Left colon (tissue), 2 donors: ENCODE measurements around the gene PUS10. TPM values are rescaled to one million over a fixed set of nuclear protein-coding genes. Genes with fewer than 3 reads are reported as not detected.

Experiments used
- ATAC-seq: fragments of 200-7000 bp; cut with Tn5 transposase; one replicate; pipeline ENCODE4 v1.9.1; 2020; ENCODE audit warnings: mild to moderate bottlenecking, moderate library complexity
- DNase-seq, 2 donors: peaks; one replicate each; pipeline ENCODE4 v3.0.0-alpha.2; 2020
- intact Hi-C, 2 donors: fragments of 100-400 bp; cut with DNase I in 1 of 2; cut with micrococcal nuclease in 1 of 2; formaldehyde crosslinking; loops; one replicate each; pipeline versions ENCODE4 v1.11.2 to v1.14.0; 2022; cut with DNase I, micrococcal nuclease
- total RNA-seq, 2 donors: library from RNA; stranded (reverse); fragmentation: NEBNext Ultra II Directional; extraction: Animal tissue kit (Norgen Biotek cat#: 25700); gene quantifications; one replicate each; pipeline ENCODE4 v1.2.1, GENCODE V29; 2021
- donor health status: DM: no; HTN: no; CAD: no.
- donor health status: DM: yes; HTN: yes; CAD: no.

PUS10 gene
- total RNA-seq, 2 donors from 2014 or later, result 9.1 to 11.2 TPM

DNA sequence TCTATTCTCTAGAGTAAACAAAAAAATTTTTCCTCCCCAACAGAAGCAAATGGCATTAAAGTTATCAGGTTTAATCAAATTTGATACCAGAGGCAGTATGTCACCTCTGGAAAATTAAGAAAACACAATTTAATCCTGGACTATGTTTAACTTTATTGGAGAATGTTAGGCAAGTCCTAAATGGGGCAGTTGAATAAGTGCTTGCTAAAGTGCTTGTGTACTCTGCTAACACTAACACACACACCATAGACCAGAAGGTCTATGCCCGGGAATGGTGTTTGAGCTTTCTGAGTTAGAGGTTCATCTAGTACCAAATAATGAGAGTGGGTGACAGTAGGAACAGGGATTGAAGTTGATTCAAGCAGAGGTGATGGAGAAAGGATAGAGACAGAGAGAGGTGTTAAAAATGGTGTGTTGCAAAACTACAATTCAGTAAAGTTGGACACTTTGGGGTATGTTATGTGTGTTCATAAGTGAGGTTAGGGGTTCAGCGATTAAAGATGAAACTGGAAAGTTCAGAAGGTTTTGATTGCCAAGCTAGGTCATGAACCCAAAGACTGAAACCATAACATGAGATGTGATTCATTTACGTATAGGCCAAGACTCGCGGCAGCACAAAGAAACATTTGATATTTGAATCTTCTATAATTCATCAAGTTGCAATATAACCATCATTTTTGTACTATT, 41.0 kb downstream of the PUS10 start:
- ATAC-seq (no peak), DNase-seq (no peak)
- intact Hi-C loops, result no loop called here

DNA sequence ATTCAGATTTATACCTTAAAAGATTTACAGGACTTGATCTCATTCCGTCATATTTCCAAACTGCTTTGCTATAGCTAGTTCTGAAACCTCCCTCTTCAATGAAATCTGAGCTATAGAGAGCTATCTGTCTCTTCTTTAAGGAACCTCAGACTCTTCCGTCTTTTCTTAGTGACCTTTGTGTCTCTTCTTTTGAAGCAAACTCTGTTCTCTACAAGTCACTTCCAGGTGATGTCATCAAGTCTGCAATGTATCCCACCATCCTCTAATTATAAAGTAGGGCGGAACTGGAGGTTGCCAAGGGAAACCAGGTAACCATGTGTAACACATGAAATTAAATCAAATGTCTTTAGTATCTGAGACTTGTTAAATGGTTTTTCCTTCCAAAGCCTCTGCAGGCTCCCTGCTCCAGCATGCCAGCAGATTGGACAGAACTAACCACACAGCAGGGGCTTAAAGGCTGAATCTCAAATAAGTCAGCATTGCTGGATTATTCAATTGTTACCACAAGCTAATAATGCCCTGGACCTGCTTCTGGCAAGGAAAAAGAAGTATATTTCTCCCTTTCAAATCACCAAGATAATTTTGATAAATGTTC, 41.7 kb downstream of the PUS10 start:
- ATAC-seq (peak; percentile 63), DNase-seq (no peak)
- intact Hi-C loops, result no loop called here

DNA sequence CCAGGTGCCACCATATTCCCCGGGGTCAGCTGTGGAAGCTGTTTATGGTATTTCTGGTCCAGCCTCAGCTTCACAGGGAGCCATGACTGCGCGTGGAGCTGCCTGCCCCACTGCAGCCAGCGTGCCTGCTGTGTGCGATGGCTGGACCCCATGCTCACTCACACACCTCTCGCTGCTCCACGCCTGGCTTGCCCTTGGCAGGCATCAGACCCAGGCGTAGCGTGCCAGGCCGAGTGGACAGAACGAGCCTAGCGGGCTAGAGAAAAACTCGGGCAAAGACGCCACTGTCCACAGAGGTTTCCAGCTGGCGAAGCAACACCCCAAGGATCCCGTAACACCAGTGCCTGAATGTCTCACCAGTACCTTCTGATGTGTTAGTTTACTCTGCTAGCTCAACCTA, 43.4 kb downstream of the PUS10 start:
- intact Hi-C loops, result no loop called here
- no peak for DNase-seq
- no peak for ATAC-seq

DNA sequence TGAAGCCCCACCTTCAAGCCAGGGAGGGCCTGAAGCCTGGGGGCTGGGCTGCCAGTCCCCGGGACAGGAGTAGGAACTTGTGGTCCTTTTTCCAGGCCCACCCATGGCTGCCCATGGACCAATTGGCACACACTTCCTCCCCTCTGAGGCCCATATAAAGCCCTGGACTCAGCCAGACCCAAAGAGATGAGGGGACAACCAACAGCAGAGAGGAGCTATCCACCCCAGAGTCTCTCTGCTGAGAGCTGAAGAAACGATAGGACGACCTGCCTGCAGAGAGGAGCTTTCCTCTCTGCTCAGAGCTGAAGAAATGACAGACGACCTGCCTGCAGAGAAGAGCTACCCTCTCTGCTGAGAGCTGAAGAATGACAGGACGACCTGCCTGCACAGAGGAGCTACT, 44.4 kb downstream of the PUS10 start:
- intact Hi-C loops, result no loop called here
- ATAC-seq (no peak), DNase-seq (no peak)

DNA sequence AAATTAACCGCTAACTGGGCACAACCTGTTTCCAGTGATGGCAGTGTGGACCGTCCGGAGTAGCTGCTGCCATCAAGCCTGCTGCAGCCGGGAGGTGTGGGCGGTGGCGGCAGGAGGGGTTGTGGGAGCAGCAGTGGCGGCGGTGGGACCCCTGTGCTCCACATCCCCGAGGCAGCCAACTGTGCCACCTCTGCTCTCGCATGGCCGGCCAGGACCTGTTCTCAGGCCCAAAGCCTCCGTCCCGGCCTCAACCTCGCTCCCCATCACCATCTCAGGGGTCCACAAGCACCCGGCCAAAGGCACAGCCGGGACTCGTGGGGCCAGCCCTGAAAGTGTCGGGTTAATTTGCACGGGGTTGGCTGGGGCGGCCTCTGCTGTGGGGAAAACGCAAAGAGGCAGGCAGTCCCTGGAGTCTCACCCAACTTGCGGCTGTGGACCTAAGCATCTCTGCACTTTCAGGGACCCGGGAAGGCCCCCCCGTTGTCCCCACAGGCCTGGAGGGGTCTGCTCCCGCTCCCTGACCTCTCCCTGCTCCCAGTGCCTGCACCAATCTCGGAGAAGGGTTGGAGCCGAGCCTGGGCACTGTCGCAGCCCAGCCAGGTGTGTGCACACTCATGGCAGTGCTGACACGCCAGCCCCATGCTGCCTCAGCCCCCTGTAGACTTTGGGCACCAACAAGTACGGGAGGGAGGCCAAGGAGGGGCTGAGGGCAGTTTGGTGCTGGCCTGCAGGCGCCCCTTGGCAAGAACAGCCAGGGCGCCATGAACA, 45.0 kb downstream of the PUS10 start:
- DNase-seq (no peak), ATAC-seq (no peak)
- intact Hi-C loops, result no loop called here

DNA sequence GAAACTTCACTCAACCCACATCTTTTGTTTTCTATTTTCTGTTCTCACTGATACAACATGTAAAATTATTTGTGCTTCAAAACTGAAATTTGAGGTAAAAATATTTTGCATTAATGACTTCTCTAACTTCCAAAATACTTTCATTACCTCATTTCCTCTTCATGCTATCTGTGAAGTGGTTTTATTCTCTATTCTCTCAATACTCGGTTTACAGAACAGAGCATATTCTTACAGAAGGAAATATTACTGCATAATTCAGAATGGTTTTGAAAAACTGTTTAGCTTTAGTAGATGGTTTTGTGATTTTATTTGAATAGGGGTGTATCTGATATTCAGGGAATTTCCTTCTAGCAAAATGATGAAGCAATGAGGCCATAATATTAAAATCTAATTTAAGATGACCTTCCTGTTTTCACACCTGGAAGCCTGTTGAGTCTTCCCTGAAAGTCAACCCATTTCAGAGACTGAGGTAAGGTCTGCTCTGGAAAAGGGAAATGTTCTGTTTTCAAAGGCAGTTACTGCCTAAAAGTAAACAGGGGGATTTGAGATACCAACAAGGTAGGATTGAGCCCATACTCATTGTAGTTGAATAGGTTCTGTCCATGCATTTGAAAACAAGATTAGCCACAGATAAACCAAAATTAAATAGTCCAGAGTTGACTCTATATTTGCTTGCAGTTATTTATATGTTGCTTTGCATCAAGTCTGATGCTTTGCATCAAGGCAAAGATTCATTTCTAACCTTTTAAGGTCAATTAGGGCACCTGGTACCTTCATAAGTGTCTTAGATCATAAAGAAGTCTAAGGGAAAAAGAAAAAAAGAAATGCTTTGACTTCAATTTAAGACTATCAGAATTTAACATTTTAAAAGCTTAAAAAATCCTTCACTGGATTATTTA, 51.3 kb downstream of the PUS10 start:
- DNase-seq (no peak), ATAC-seq (no peak)
- intact Hi-C loops, result no loop called here

DNA sequence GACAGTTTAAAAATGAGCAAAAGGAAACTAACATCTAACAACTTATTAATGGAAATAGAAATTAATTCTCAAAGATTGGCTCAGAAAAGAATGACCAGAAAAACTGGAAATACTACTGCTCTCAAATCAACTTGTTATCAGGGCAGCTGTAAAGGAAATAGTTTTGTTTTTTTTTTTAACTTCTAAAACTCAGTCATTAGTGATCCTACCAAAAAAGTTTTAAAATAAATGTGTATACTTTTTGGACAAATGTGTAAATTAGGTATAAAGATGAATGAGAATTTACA, 52.6 kb downstream of the PUS10 start:
- intact Hi-C loops, result no loop called here
- no peak for DNase-seq
- no peak for ATAC-seq

DNA sequence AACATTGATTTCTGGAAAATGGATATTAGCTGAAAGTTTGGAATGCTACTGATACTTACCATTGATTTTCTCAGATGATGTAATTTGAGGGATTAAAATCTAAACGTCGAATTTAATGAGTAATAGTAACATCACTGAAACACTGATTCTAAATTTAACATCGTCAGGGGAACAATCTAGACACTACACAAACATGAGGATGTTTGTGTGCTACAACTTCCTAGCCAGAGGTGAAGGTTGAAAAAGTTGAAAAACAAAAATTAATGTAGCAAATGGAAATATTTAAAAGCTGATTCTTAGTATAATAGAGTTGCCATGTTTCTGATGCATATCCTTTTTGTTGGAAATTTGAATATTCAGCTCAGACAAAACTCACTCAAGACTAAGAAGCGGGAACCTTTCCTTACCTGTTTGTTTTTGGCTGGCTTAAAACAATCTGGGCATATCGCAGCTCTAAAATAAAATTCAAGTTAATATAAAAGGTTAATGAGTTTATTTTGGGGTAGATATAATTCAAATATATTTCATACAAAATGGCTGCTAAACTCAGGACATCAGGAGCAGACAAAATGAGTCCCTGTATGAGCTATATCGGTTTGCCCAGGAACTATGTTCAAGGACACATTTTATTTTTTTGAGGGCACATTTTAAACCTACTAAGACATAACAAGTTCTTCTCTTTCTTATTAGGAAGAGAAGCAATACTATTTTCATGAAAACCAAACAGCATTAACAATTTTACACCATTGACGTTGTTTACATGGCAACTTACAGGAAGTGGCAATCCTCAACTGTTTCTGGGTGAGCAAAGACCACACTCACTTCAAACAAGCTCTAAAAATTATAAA, 53.2 kb downstream of the PUS10 start:
- ATAC-seq (no peak), DNase-seq (no peak)
- intact Hi-C loops, result no loop called here

DNA sequence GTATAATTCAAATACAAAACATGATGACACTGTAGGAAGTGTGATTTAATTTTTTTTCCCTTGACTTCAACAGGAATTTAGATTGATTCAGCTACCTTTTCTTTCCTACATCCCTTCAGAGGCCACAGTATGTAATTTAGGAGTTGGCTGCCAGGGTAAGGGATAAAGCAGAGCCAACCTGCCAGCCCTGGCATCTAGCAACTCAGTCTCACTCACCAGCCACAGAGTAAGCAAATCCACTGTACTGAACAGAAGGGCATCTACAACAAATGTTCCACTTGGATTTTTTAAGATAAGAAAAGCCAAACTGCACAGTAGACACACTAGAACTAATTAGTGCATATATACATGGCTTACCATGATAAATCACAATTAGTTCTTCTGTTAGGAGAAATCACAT, 54.9 kb downstream of the PUS10 start:
- intact Hi-C loops, result no loop called here
- DNase-seq, result no peak
- ATAC-seq, result no peak

DNA sequence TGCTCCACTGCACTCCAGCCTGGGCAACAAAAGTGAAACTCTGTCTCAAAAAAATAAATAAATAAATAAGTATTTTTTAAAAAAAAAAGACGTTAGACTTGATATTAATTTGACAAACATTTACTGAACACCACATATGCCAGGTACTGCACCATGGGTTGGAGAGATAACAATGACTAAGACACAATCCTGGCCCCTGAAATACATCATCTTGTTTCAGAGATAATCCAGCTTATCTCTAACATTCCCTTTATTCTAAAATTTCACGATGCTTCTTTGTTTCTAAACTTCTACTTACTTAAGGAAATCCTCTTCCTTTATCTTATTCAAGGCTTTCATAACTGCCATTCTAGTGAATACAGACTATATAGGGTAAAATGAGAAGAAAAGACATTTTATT, 55.5 kb downstream of the PUS10 start:
- intact Hi-C loops, result no loop called here
- no peak for ATAC-seq
- no peak for DNase-seq

DNA sequence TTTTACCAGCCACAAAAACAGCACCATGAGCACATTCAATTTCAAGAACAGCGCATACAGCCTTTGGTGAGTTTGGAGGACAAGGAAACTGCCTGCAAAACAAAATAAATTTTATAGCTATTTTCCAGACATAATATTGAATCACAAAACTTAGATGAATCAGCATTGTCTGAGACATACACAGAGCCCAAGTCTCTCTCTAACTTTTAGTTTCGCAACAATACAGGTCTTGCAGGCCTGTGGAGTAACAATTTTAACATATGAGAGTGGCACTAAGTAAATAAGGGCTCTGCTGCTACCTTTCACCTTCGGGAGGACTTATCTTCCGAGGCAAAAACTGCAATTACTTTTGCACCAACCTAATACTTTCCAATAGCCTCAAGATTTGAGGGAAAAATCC, 56.6 kb downstream of the PUS10 start:
- intact Hi-C loops, result no loop called here
- ATAC-seq (no peak), DNase-seq (no peak)

DNA sequence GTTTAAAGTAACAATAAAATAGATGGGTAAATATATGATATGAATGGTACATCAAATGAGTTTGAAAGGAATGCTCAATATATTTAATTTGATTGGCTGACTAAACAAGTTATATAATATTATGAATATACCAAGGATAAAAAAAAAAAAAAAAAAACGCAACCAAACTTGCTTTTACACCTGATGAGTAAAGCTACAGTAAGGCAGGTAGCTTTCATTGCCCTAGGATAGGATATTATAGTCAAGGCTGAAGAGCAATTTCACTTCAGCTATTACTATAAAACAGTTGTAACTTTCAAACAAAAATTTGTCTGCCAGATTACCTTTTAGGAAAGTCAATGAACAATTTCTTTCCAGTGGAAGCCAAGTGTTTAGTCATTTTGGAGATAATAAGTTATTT, 57.3 kb downstream of the PUS10 start:
- intact Hi-C loops, result no loop called here
- DNase-seq (no peak), ATAC-seq (no peak)

DNA sequence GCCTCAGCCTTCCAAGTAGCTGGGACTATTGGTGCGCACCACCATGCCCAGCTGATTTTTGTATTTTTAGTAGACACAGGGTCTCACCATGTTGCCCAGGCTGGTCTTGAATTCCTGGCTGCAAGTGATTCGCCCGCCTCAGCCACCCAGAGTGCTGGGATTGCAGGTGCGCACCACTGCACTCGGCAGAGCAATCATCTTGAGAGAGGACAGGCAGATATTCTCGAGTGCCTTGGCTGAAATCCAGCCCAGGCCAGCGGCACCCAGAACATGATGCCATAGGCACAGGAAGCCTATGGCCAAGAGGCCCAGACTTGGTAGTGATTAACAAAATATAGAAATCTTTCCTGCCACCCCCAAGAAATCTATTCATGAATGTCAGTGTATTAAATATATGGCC, 58.6 kb downstream of the PUS10 start:
- ATAC-seq (no peak), DNase-seq (no peak)
- intact Hi-C loops, result no loop called here

DNA sequence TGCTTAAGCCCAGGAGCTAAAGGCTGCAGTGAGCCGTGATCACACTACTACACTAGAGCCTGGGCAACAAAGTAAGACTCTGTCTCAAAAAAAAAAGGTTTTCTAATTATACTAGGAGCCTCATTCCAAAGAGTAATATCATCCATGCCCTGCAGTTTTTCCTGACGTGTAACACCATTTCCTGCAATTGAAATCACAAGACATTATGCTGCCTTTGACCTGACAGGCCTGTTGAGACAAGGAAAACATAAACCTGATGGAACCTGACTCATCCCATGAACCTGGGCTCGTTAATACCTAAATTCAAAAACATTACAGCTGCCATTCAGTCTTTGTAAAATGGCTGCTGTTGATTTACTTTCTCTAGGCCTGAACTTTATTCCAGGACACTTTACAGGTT, 59.3 kb downstream of the PUS10 start:
- intact Hi-C loops, result no loop called here
- peak; percentile 83 for ATAC-seq

DNA sequence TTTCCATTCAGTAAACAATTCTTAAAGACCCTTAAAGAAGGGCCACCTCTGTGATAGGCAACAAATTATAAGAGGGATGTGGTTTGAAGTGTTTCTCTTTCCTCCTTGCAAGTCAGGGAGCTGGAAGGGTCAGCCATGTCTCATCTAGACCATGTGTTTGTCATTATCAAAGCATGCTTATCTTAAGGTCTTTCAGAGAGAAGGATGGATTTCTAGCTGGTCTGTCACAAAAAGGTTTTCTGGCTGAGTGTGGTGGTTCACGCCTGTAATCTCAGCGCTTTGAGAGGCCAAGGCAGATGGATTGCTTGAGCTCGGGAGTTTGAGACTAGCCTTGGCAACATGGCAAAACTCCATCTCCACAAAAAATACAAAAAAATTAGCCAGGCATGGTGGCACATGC, 59.7 kb downstream of the PUS10 start:
- DNase-seq (no peak), ATAC-seq (no peak)
- intact Hi-C loops, result no loop called here

More for the DNA sequence above, 59.3 kb downstream of the PUS10 start:
- DNase-seq, result no peak

DNA sequence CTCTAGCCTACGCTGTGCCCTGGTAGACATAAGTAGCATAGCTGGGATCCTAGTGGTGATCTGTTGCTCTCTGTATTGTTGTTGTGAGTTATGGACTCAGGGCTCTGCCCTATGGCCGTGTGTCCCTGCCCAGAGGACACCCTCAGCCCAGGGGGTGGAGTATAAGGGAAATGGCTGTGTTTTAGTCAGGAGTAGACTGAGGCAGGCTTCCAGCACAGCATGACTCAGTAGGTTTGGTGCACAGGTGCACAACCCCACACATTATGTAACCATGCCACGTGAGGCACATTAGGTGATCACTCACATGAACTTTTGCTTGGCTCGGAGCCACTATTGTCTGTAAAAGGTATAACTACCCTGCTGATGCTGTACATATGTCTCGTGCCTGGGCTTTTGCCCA, 60.4 kb downstream of the PUS10 start:
- DNase-seq (peak; percentile 66 to 75), ATAC-seq (peak; percentile 85)
- intact Hi-C loops, result no loop called here

DNA sequence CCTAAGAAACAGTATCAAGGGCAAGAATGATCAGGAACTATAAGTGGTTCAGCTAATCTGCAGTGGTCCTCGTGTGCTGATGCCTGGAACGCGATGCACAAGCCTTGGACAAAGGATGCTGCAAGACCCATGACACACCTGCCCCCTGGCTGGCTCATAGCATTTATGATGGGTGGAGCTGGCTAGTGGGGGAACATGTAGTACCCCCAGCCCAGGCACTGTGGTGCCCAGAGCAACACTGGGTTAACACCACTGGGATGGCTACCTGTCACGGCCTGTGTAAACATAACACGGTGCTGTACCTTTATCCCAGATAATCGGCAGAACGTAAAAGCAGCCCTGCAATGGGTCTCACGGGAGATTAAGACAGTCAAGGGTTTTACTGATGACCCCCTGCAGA, 60.8 kb downstream of the PUS10 start:
- DNase-seq (no peak), ATAC-seq (peak; percentile 19)
- intact Hi-C loops, result no loop called here

DNA sequence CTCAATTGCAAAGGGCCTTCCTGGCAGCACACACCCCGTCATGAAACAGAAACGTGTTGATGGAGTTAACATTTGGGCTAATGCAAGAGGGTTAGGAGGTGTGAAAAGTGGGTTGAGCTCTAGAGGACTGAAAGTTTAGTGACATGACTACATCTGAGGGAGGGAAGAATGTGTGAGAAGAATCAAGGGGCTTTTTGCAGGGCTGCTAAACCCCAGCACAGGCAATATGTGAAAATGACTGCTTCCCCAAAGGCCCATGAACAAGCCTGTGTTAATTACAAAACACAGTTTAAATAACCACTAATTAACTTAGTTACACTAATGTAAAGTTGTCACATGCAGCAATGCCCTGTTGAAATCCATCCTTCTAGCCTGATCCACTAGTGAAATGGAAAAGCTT, 63.9 kb downstream of the PUS10 start:
- intact Hi-C loops, result no loop called here
- no peak for DNase-seq
- no peak for ATAC-seq
